ENCODE results near the gene C9orf152. TPM values are rescaled to one million over a fixed set of nuclear protein-coding genes. Genes with fewer than 3 reads are reported as not detected.
A peak's percentile ranks its signal among the peaks of the same experiment; 100 is the strongest.

Gene C9orf152
- total RNA-seq, 1 experiment from 2014 or later: not detected

GRCh38 chr9:110257097-110257841 lies 49.3 kb upstream of the C9orf152 start (continued):
- no peak for TF ChIP-seq AFF4 (CRISPR knock-in tag; IDR thresholded peaks at IDR 0.05; ENCODE audit: borderline replicate concordance)

DNA sequence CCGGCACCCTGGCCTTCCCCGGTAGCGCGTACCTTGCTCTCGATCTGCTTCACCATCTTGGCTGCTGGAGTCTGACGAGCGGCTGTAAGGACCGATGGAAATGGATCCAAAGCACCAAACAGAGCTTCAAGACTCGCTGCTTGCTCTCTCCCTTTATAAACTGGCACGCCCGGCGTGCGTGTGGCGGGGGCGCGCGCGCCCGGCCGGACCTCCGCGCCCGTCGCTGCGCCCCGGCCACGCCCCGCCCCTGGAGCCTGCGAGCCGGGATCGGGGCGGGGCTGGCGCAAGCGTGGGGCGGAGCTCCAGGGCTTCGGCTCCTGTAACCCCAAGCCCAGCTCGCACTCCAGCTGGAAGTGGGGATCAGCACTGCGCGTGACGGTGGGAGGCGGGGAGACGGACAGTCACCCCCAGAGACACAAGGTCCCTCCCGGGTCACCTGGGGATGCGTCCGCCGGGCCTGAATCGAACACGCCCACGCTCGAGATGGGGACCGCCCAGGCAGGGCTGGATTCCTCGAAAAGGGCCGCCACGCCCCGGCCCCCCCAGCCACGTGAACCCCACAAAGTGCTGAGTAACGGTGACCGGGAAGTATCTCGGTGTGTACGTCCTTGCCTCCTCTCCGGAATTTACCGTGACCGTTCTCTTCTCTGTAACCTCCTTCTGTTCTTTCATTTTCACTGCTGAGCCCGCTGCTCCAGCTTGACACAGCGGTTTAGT lies 48.6 kb upstream of the C9orf152 start, which contains the start of gene TXN:
Gene TXN, minus strand, starts transcription at position 128 of the 717 bp plus-strand sequence. Its CDS starts 72 bp downstream, at position 56.
- ATAC-seq (peak; percentile 80), DNase-seq (ENCODE audit: low spot score) (peak; percentile 80)
- Mint-ChIP-seq H3K4me1 (peaks cover 45% of the 10 kb centered on the region), H3K27ac (peak within 1 kb of the TSS; percentile 97), H3K9me3 (no peaks in the 10 kb centered on the region), H3K36me3 (no peaks in the 10 kb centered on the region), H3K4me3 (peak within 1 kb of the TSS; percentile 98), H3K27me3 (ENCODE audit: low read depth) (no peaks in the 10 kb centered on the region)
- ChIA-PET CTCF (interaction anchor here (0.6 to 1.5 kb wide), 2 partner anchors 73 to 282 kb away, joined by 3 to 6 read pairs; no protein-coding TSS in a partner anchor), POLR2A (interaction anchor here (1.2 to 1.7 kb wide), 2 partner anchors 14 to 83 kb away, joined by 5 to 6 read pairs; no protein-coding TSS in a partner anchor)
- TF ChIP-seq CREM (CRISPR knock-in tag; IDR thresholded peaks at IDR 0.05) (no peak), ZNF219 (CRISPR knock-in tag; IDR thresholded peaks at IDR 0.05; ENCODE audit: borderline replicate concordance) (no peak), RELA (CRISPR knock-in tag; IDR thresholded peaks at IDR 0.05; ENCODE audit: borderline replicate concordance) (no peak; the same call in 1 of the 2 replicates), GABPB1 (CRISPR knock-in tag; IDR thresholded peaks at IDR 0.05) (no peak), NFE2L1 (CRISPR knock-in tag; IDR thresholded peaks at IDR 0.05) (peak; percentile 99), SP1 (CRISPR knock-in tag; conservative IDR thresholded peaks at IDR 0.05) (peak; percentile 58), ETV6 (CRISPR knock-in tag; IDR thresholded peaks at IDR 0.05) (peak; percentile 24; the same call in 1 of the 2 replicates), IRF1 (CRISPR knock-in tag; IDR thresholded peaks at IDR 0.05) (no peak), MAX (CRISPR knock-in tag; IDR thresholded peaks at IDR 0.05) (peak; percentile 77), E2F1 (CRISPR knock-in tag; IDR thresholded peaks at IDR 0.05) (0 out of 2 replicates have a peak, but pooled peaks have one; percentile 7), ZNF532 (CRISPR knock-in tag; IDR thresholded peaks at IDR 0.05; ENCODE audit: borderline replicate concordance) (no peak)
- TF ChIP-seq, protein P1, sequence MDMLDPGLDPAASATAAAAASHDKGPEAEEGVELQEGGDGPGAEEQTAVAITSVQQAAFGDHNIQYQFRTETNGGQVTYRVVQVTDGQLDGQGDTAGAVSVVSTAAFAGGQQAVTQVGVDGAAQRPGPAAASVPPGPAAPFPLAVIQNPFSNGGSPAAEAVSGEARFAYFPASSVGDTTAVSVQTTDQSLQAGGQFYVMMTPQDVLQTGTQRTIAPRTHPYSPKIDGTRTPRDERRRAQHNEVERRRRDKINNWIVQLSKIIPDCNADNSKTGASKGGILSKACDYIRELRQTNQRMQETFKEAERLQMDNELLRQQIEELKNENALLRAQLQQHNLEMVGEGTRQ (CRISPR knock-in tag; IDR thresholded peaks at IDR 0.05): peak; percentile 50
- TF ChIP-seq, protein P2, sequence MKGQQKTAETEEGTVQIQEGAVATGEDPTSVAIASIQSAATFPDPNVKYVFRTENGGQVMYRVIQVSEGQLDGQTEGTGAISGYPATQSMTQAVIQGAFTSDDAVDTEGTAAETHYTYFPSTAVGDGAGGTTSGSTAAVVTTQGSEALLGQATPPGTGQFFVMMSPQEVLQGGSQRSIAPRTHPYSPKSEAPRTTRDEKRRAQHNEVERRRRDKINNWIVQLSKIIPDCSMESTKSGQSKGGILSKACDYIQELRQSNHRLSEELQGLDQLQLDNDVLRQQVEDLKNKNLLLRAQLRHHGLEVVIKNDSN (CRISPR knock-in tag; IDR thresholded peaks at IDR 0.05): 0 out of 2 replicates have a peak, but pooled peaks have one; percentile 34
- TF ChIP-seq, protein P3, sequence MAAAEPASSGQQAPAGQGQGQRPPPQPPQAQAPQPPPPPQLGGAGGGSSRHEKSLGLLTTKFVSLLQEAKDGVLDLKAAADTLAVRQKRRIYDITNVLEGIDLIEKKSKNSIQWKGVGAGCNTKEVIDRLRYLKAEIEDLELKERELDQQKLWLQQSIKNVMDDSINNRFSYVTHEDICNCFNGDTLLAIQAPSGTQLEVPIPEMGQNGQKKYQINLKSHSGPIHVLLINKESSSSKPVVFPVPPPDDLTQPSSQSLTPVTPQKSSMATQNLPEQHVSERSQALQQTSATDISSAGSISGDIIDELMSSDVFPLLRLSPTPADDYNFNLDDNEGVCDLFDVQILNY (CRISPR knock-in tag; IDR thresholded peaks at IDR 0.05): peak; percentile 46; the same call in 1 of the 2 replicates
- TF ChIP-seq, protein P4, sequence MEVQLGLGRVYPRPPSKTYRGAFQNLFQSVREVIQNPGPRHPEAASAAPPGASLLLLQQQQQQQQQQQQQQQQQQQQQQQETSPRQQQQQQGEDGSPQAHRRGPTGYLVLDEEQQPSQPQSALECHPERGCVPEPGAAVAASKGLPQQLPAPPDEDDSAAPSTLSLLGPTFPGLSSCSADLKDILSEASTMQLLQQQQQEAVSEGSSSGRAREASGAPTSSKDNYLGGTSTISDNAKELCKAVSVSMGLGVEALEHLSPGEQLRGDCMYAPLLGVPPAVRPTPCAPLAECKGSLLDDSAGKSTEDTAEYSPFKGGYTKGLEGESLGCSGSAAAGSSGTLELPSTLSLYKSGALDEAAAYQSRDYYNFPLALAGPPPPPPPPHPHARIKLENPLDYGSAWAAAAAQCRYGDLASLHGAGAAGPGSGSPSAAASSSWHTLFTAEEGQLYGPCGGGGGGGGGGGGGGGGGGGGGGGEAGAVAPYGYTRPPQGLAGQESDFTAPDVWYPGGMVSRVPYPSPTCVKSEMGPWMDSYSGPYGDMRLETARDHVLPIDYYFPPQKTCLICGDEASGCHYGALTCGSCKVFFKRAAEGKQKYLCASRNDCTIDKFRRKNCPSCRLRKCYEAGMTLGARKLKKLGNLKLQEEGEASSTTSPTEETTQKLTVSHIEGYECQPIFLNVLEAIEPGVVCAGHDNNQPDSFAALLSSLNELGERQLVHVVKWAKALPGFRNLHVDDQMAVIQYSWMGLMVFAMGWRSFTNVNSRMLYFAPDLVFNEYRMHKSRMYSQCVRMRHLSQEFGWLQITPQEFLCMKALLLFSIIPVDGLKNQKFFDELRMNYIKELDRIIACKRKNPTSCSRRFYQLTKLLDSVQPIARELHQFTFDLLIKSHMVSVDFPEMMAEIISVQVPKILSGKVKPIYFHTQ (CRISPR knock-in tag; IDR thresholded peaks at IDR 0.05): no peak
